Common myeloid progenitor, CD34-positive (primary cell): ENCODE measurements around the gene KRT75.

Experiments used
- CTCF ChIA-PET: fragments of 350-600 bp; sonication (Branson Sonifier 250); formaldehyde crosslinking; loops from one replicate; lab custom pipeline; 2021; ENCODE audit warnings: antibody characterized with exemption; lab: Charles Lee
- POLR2A ChIA-PET: fragments of 350-600 bp; sonication (Branson Sonifier 250); formaldehyde crosslinking; loops from one replicate; lab custom pipeline; 2021; ENCODE audit warnings: antibody characterized with exemption; lab: Charles Lee
- DNase-seq, 3 donors: peaks; one replicate each; pipeline versions ENCODE4 v3.0.0 to v3.0.0-alpha.2; 2013
- H3K27ac ChIP-seq, 2 experiments: 1 replicate in 1 of 2; 2 replicates in 1 of 2; pipeline ENCODE4 v1.7.0; 2013; ENCODE audit warnings: inconsistent platforms in 2 of 2, low read length in 2 of 2, mild to moderate bottlenecking in 2 of 2, low read depth in 1 of 2, moderate library complexity in 1 of 2; ENCODE audit not compliant: severe bottlenecking in 2 of 2, insufficient read depth in 1 of 2, poor library complexity in 1 of 2
- H3K27me3 ChIP-seq, 5 experiments: replicated peaks in 2 of 5; 1 replicate in 3 of 5; 2 replicates in 2 of 5; pipeline versions ENCODE4 v1.6.1 to v1.7.0; 2013; ENCODE audit warnings: low read length in 4 of 5, mild to moderate bottlenecking in 2 of 5, moderate library complexity in 2 of 5, inconsistent platforms in 1 of 5; ENCODE audit not compliant: insufficient read depth in 5 of 5, control insufficient read depth in 4 of 5
- H3K36me3 ChIP-seq, 4 experiments: 1 replicate in 2 of 4; 2 replicates in 2 of 4; pipeline versions ENCODE4 v1.6.1 to v1.7.0; 2013; ENCODE audit warnings: low read length in 3 of 4, control low read depth in 1 of 4, mild to moderate bottlenecking in 1 of 4; ENCODE audit not compliant: control insufficient read depth in 4 of 4, insufficient read depth in 4 of 4
- H3K4me1 ChIP-seq, 4 experiments: 1 replicate in 3 of 4; 2 replicates in 1 of 4; pipeline versions ENCODE4 v1.6.1 to v1.7.1; 2013; ENCODE audit warnings: low read length in 3 of 4, mild to moderate bottlenecking in 3 of 4, control low read depth in 1 of 4, inconsistent platforms in 1 of 4, moderate library complexity in 1 of 4; ENCODE audit not compliant: control insufficient read depth in 4 of 4, insufficient read depth in 4 of 4; ENCODE audit errors: control extremely low read depth in 1 of 4
- H3K4me3 ChIP-seq, 7 experiments: 1 replicate in 4 of 7; 2 replicates in 3 of 7; pipeline versions ENCODE4 v1.5.1 to v1.7.0; 2013; ENCODE audit warnings: mild to moderate bottlenecking in 7 of 7, low read length in 6 of 7, moderate library complexity in 6 of 7, inconsistent platforms in 2 of 7, low read depth in 2 of 7, control low read depth in 1 of 7; ENCODE audit not compliant: insufficient read depth in 4 of 7, control insufficient read depth in 1 of 7; ENCODE audit errors: extremely low read depth in 1 of 7
- H3K9me3 ChIP-seq, 5 experiments: 1 replicate in 4 of 5; 2 replicates in 1 of 5; pipeline versions ENCODE4 v1.6.1 to v1.7.1; 2013; ENCODE audit warnings: low read length in 4 of 5, mild to moderate bottlenecking in 2 of 5, inconsistent platforms in 1 of 5, low read depth in 1 of 5, moderate library complexity in 1 of 5; ENCODE audit not compliant: control insufficient read depth in 4 of 5, insufficient read depth in 2 of 5; ENCODE audit errors: control extremely low read depth in 1 of 5
- WGBS: methylation state at CpG from one replicate; pipeline ENCODE4 v1.1.5; 2013; ENCODE audit not compliant: insufficient coverage; 5-methylcytosine and 5-hydroxymethylcytosine counted together

The KRT75 gene

GRCh38 chr12:52380271-52380694, 53.9 kb downstream of the KRT75 start:
- 52% methylated on average over 15 of the region's 15 CpGs for WGBS
- Histone ChIP-seq H3K9me3 (no peaks in the 10 kb centered on the region), H3K27ac (no peak overlapping the region), H3K4me1 (no peaks in the 10 kb centered on the region), H3K36me3 (no peaks in the 10 kb centered on the region), H3K4me3 (no peak overlapping the region), H3K27me3 (peaks cover 0 to 20% (median 0%) of the 10 kb centered on the region in 5 experiments)
- ChIA-PET CTCF (interaction anchor here (0.6 to 4.8 kb wide), 13 partner anchors 7 to 505 kb away, joined by 3 to 27 read pairs (median 5); no protein-coding TSS in a partner anchor), POLR2A (no interaction called here)
- DNase-seq: peak in 2 of 3 donors; percentile 30 to 37

GRCh38 chr12:52379536-52379935, 54.6 kb downstream of the KRT75 start:
- CTCF ChIA-PET: interaction anchor here (0.6 to 2.6 kb wide), 11 partner anchors 9 to 506 kb away, joined by 3 to 8 read pairs (median 5); no protein-coding TSS in a partner anchor
- no peaks in the 10 kb centered on the region for H3K9me3 ChIP-seq
- H3K36me3 ChIP-seq: no peaks in the 10 kb centered on the region
- no peak for DNase-seq
- H3K27ac ChIP-seq: no peak overlapping the region
- POLR2A ChIA-PET: no interaction called here
- peaks cover 0 to 18% (median 0%) of the 10 kb centered on the region in 5 experiments for H3K27me3 ChIP-seq
- no peak overlapping the region for H3K4me3 ChIP-seq
- no peaks in the 10 kb centered on the region for H3K4me1 ChIP-seq
- 89% methylated on average over 5 of the region's 6 CpGs for WGBS

- POLR2A ChIA-PET: no interaction called here
- Histone ChIP-seq H3K4me3 (no peak overlapping the region), H3K27ac (no peak overlapping the region), H3K4me1 (no peaks in the 10 kb centered on the region), H3K36me3 (no peaks in the 10 kb centered on the region), H3K9me3 (no peaks in the 10 kb centered on the region), H3K27me3 (peaks cover 0 to 16% (median 0%) of the 10 kb centered on the region in 5 experiments)
- CTCF ChIA-PET: interaction anchor here (1.2 to 2.2 kb wide), 6 partner anchors 8 to 507 kb away, joined by 3 to 7 read pairs (median 4); no protein-coding TSS in a partner anchor
- DNase-seq: no peak
- 90% methylated on average over 17 of the region's 19 CpGs for WGBS
These were observed 56.1 kb downstream of the KRT75 start for GRCh38 chr12:52378091-52378490.

GRCh38 chr12:52377266-52377665, 56.9 kb downstream of the KRT75 start:
- no peak for DNase-seq
- peaks cover 0 to 16% (median 0%) of the 10 kb centered on the region in 5 experiments for H3K27me3 ChIP-seq
- H3K27ac ChIP-seq: no peak overlapping the region
- POLR2A ChIA-PET: no interaction called here
- WGBS: 93% methylated on average over 5 of the region's 8 CpGs
- no peaks in the 10 kb centered on the region for H3K4me1 ChIP-seq
- no peaks in the 10 kb centered on the region for H3K36me3 ChIP-seq
- no peak overlapping the region for H3K4me3 ChIP-seq
- H3K9me3 ChIP-seq: no peaks in the 10 kb centered on the region
- CTCF ChIA-PET: interaction anchor here (0.8 to 2.0 kb wide), 6 partner anchors 9 to 503 kb away, joined by 3 to 7 read pairs (median 3); no protein-coding TSS in a partner anchor
